ENCODE results near the gene KCNF1.

DNA sequence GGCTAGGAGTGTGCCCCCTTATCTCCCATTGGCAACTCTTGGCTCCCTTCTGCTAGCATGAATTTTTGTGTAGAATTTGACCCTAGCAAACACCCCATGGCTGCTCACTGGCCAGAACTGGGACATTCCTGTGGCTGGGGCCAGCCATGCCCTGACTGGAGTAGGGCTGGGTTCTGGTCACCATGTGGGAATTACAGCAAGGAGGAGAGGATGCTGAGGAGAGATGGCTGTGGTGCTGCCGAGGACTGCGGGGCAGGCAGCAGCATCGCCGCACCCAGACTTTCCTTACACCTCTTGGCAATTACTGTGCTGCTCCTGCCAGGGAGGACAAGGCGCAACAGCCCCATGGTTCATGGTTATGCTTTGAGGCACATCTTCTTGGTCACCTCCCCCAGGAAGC lies 12.7 kb downstream of the KCNF1 start:
- TF ChIP-seq EZH2 (IDR thresholded peaks at IDR 0.05), result no peak
- TF ChIP-seq, protein P1, sequence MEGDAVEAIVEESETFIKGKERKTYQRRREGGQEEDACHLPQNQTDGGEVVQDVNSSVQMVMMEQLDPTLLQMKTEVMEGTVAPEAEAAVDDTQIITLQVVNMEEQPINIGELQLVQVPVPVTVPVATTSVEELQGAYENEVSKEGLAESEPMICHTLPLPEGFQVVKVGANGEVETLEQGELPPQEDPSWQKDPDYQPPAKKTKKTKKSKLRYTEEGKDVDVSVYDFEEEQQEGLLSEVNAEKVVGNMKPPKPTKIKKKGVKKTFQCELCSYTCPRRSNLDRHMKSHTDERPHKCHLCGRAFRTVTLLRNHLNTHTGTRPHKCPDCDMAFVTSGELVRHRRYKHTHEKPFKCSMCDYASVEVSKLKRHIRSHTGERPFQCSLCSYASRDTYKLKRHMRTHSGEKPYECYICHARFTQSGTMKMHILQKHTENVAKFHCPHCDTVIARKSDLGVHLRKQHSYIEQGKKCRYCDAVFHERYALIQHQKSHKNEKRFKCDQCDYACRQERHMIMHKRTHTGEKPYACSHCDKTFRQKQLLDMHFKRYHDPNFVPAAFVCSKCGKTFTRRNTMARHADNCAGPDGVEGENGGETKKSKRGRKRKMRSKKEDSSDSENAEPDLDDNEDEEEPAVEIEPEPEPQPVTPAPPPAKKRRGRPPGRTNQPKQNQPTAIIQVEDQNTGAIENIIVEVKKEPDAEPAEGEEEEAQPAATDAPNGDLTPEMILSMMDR (IDR thresholded peaks at IDR 0.05), result no peak
